IMR-90 (cell line): ENCODE results near the gene MYO1A. TPM values are rescaled to one million over a fixed set of nuclear protein-coding genes. Genes with fewer than 3 reads are reported as not detected.

Experiments used
- ATAC-seq: fragments of 200-7000 bp; cut with Tn5 transposase; 2 replicates; pipeline ENCODE4 v1.9.1; 2020; ENCODE audit warnings: low read depth, mild to moderate bottlenecking, moderate library complexity
- BruUV-seq: library from RNA; stranded (reverse); fragments of 400-500 nt; replicated peaks from 2 replicates; lab custom pipeline; 2021; lab: Mats Ljungman, UMichigan
- CTCF ChIA-PET: fragments of 300-600 bp; formaldehyde crosslinking; extraction: SDS; loops from one replicate; lab custom pipeline; 2021; ENCODE audit warnings: antibody characterized with exemption; lab: Yijun Ruan, JAX
- POLR2A ChIA-PET: fragments of 300-600 bp; sonication (Branson Sonifier 250); formaldehyde crosslinking; loops from one replicate; lab custom pipeline; 2022; ENCODE audit warnings: antibody characterized with exemption; ENCODE audit not compliant: unreplicated experiment; lab: Charles Lee
- DNase-seq: peaks from one replicate; pipeline ENCODE4 v3.0.0; 2013
- H2AFZ ChIP-seq: replicated peaks from 2 replicates; pipeline ENCODE3; 2013; ENCODE audit warnings: low read length, mild to moderate bottlenecking; ENCODE audit not compliant: poor library complexity
- H2AK5ac ChIP-seq: 2 replicates; pipeline ENCODE4 v1.6.1; 2013; ENCODE audit warnings: low read depth, low read length, inconsistent platforms
- H2AK9ac ChIP-seq: replicated peaks from 2 replicates; pipeline ENCODE3; 2013; ENCODE audit warnings: mild to moderate bottlenecking, low read depth, low read length, moderate library complexity; ENCODE audit not compliant: poor library complexity
- H2BK120ac ChIP-seq: 2 replicates; pipeline ENCODE4 v1.6.1; 2013; ENCODE audit warnings: low read depth, low read length, inconsistent platforms
- H2BK15ac ChIP-seq: 3 replicates; pipeline ENCODE4 v1.6.1; 2013; ENCODE audit warnings: low read depth, low read length, inconsistent platforms
- H2BK20ac ChIP-seq: 2 replicates; pipeline ENCODE4 v1.6.1; 2013; ENCODE audit warnings: low read depth, mild to moderate bottlenecking, inconsistent platforms, low read length, moderate library complexity
- H2BK5ac ChIP-seq: 2 replicates; pipeline ENCODE4 v1.6.1; 2013; ENCODE audit warnings: mild to moderate bottlenecking, low read depth, low read length, inconsistent platforms; ENCODE audit not compliant: poor library complexity, severe bottlenecking
- H3K14ac ChIP-seq: replicated peaks from 2 replicates; pipeline ENCODE4 v1.6.1; 2013; ENCODE audit warnings: low read depth, low read length, inconsistent platforms
- H3K18ac ChIP-seq: 2 replicates; pipeline ENCODE4 v1.6.1; 2013; ENCODE audit warnings: low read depth, low read length, control low read depth
- H3K23ac ChIP-seq: 2 replicates; pipeline ENCODE4 v1.6.1; 2013; ENCODE audit warnings: low read depth, low read length, inconsistent platforms
- H3K27ac ChIP-seq: 2 replicates; pipeline ENCODE4 v1.5.1; 2013; ENCODE audit warnings: mild to moderate bottlenecking, control low read depth, low read length; ENCODE audit not compliant: insufficient read depth
- H3K27me3 ChIP-seq: 2 replicates; pipeline ENCODE4 v1.6.1; 2013; ENCODE audit warnings: low read length; ENCODE audit not compliant: control insufficient read depth, insufficient read depth
- H3K36me3 ChIP-seq: 2 replicates; pipeline ENCODE4 v1.6.1; 2013; ENCODE audit warnings: low read length, mixed read lengths; ENCODE audit not compliant: control insufficient read depth, insufficient read depth
- H3K4ac ChIP-seq: 2 replicates; pipeline ENCODE4 v1.6.1; 2013; ENCODE audit warnings: low read depth, low read length, inconsistent platforms
- H3K4me1 ChIP-seq: 2 replicates; pipeline ENCODE4 v1.6.1; 2013; ENCODE audit warnings: low read length, mixed read lengths; ENCODE audit not compliant: control insufficient read depth, insufficient read depth
- H3K4me2 ChIP-seq: 2 replicates; pipeline ENCODE4 v1.6.1; 2013; ENCODE audit warnings: low read depth, mild to moderate bottlenecking, control low read depth, low read length, moderate library complexity
- H3K4me3 ChIP-seq: 2 replicates; pipeline ENCODE4 v1.5.1; 2013; ENCODE audit warnings: low read depth, mild to moderate bottlenecking, control low read depth, low read length, moderate library complexity; ENCODE audit not compliant: insufficient read depth
- H3K56ac ChIP-seq: 2 replicates; pipeline ENCODE4 v1.6.1; 2013; ENCODE audit warnings: low read length, inconsistent platforms; ENCODE audit not compliant: insufficient read depth; ENCODE audit errors: extremely low read depth
- H3K79me1 ChIP-seq, 2 experiments: 2 replicates each; pipeline ENCODE4 v1.6.1; 2013; ENCODE audit warnings: low read length in 2 of 2, inconsistent platforms in 1 of 2, low read depth in 1 of 2
- H3K9ac ChIP-seq: 2 replicates; pipeline ENCODE4 v1.6.1; 2013; ENCODE audit warnings: low read depth, low read length, control low read depth
- H3K9me1 ChIP-seq: 2 replicates; pipeline ENCODE4 v1.6.1; 2013; ENCODE audit warnings: low read length, inconsistent platforms; ENCODE audit not compliant: insufficient read depth
- H3K9me3 ChIP-seq: 2 replicates; pipeline ENCODE4 v1.6.1; 2013; ENCODE audit warnings: low read length; ENCODE audit not compliant: control insufficient read depth, insufficient read depth
- H4K20me1 ChIP-seq: 2 replicates; pipeline ENCODE4 v1.6.1; 2013; ENCODE audit warnings: low read length, inconsistent platforms; ENCODE audit not compliant: insufficient read depth
- H4K5ac ChIP-seq: 2 replicates; pipeline ENCODE4 v1.6.1; 2013; ENCODE audit warnings: mild to moderate bottlenecking, low read depth, low read length, control low read depth
- H4K8ac ChIP-seq, 2 experiments: 2 replicates each; pipeline ENCODE4 v1.6.1; 2013; ENCODE audit warnings: low read depth in 2 of 2, low read length in 2 of 2, control low read depth in 1 of 2, inconsistent platforms in 1 of 2
- H4K91ac ChIP-seq: 2 replicates; pipeline ENCODE4 v1.6.1; 2013; ENCODE audit warnings: low read depth, low read length, inconsistent platforms; ENCODE audit not compliant: insufficient read depth
- BHLHE40 ChIP-seq: fragments of 150-350 bp; IDR thresholded peaks from 2 replicates; pipeline ENCODE4 v1.6.1; 2016; ENCODE audit warnings: mild to moderate bottlenecking, low read depth, low read length
- MAFK ChIP-seq: IDR thresholded peaks from 2 replicates; pipeline ENCODE4 v1.6.1; 2012; ENCODE audit warnings: low read depth, low read length, improper control_type of control experiment
- MAZ ChIP-seq: IDR thresholded peaks from 2 replicates; pipeline ENCODE4 v1.6.1; 2012; ENCODE audit warnings: low read depth, mild to moderate bottlenecking, low read length, improper control_type of control experiment, moderate library complexity, borderline replicate concordance
- MXI1 ChIP-seq: IDR thresholded peaks from 2 replicates; pipeline ENCODE4 v1.6.1; 2012; ENCODE audit warnings: low read depth, mild to moderate bottlenecking, low read length, moderate library complexity, borderline replicate concordance
- NFE2L2 ChIP-seq: fragments of 150-350 bp; IDR thresholded peaks from 2 replicates; pipeline ENCODE4 v1.6.1; 2016; ENCODE audit warnings: low read depth, mild to moderate bottlenecking, low read length
- POLR2A ChIP-seq: IDR thresholded peaks from 2 replicates; pipeline ENCODE4 v1.6.1; 2012; ENCODE audit warnings: mild to moderate bottlenecking, low read depth, low read length
- RAD21 ChIP-seq: IDR thresholded peaks from 2 replicates; pipeline ENCODE4 v1.6.1; 2012; ENCODE audit warnings: low read length, improper control_type of control experiment
- RCOR1 ChIP-seq: IDR thresholded peaks from 2 replicates; pipeline ENCODE4 v1.6.1; 2012; ENCODE audit warnings: mild to moderate bottlenecking, low read length, improper control_type of control experiment; ENCODE audit not compliant: insufficient replicate concordance
- RFX5 ChIP-seq: IDR thresholded peaks from 2 replicates; pipeline ENCODE4 v1.8.0; 2012; ENCODE audit warnings: low read depth, mild to moderate bottlenecking, low read length, moderate library complexity
- WGBS, 2 experiments: methylation state at CpG; one replicate each; pipeline versions ENCODE4 v1.1.5 to v1.1.7; 2013; ENCODE audit warnings: missing lambda C conversion rate in 2 of 2; ENCODE audit not compliant: insufficient read length in 1 of 2; ENCODE audit errors: extremely low coverage in 2 of 2; 5-methylcytosine and 5-hydroxymethylcytosine counted together
- dilution Hi-C: fragments of 300-500 bp; cut with HindIII; formaldehyde crosslinking; loops from one replicate; pipeline ENCODE4 v1.14.3; 2018; ENCODE audit warnings: low sequenced_read_pairs; ENCODE audit not compliant: unreplicated experiment
- in situ Hi-C: fragments of 300-500 bp; cut with MboI; formaldehyde crosslinking; loops from 3 replicates; pipeline ENCODE4 v1.14.3; 2019; ENCODE audit warnings: low sequenced_read_pairs, inconsistent platforms, mixed read lengths
- intact Hi-C: fragments of 100-400 bp; cut with micrococcal nuclease; formaldehyde crosslinking; loops from 2 replicates; pipeline ENCODE4 v1.10.0; 2022
- polyA plus RNA-seq, 3 experiments: library from polyadenylated mRNA; depleted of rRNA; stranded (reverse); fragments of >200 nt; gene quantifications; 2 replicates each; pipeline ENCODE4 v1.2.3, GENCODE V29; 2012; ENCODE audit warnings: low replicate concordance in 1 of 3
- total RNA-seq: library from RNA; depleted of rRNA; stranded (reverse); fragments of >200 nt; gene quantifications from 2 replicates; pipeline ENCODE4 v1.2.3, GENCODE V29; 2012
- TF ChIP-seq, protein P1 (sequence below): conservative IDR thresholded peaks from 2 replicates; pipeline ENCODE4 v1.5.1; 2012; ENCODE audit warnings: mild to moderate bottlenecking, low read depth, low read length, improper control_type of control experiment

The MYO1A gene
- total and polyA plus RNA-seq, 2 of the 4 experiments (the other 2 are of a cell fraction) = under 0.01 TPM; not detected in 1

GRCh38 chr12:57098546-57098945 is 48.6 kb upstream of the MYO1A start:
- BruUV-seq = no TSS peak
- H3K27ac ChIP-seq = no peak overlapping the region
- no CpG with 5 or more reads among the region's 1 CpG for WGBS, 2 experiments
- H3K56ac ChIP-seq = no peak overlapping the region
- no peak overlapping the region for H2AFZ ChIP-seq
- H3K9me3 ChIP-seq = no peaks in the 10 kb centered on the region
- no peak for TF ChIP-seq POLR2A
- no peak for TF ChIP-seq MXI1
- no peak for TF ChIP-seq NFE2L2
- no peak for TF ChIP-seq RAD21
- TF ChIP-seq, protein P1, sequence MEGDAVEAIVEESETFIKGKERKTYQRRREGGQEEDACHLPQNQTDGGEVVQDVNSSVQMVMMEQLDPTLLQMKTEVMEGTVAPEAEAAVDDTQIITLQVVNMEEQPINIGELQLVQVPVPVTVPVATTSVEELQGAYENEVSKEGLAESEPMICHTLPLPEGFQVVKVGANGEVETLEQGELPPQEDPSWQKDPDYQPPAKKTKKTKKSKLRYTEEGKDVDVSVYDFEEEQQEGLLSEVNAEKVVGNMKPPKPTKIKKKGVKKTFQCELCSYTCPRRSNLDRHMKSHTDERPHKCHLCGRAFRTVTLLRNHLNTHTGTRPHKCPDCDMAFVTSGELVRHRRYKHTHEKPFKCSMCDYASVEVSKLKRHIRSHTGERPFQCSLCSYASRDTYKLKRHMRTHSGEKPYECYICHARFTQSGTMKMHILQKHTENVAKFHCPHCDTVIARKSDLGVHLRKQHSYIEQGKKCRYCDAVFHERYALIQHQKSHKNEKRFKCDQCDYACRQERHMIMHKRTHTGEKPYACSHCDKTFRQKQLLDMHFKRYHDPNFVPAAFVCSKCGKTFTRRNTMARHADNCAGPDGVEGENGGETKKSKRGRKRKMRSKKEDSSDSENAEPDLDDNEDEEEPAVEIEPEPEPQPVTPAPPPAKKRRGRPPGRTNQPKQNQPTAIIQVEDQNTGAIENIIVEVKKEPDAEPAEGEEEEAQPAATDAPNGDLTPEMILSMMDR = no peak
- TF ChIP-seq RCOR1 = no peak
- no peak for TF ChIP-seq RFX5
- no peak for TF ChIP-seq MAZ
- no peak for TF ChIP-seq MAFK
- TF ChIP-seq BHLHE40 = no peak
- dilution Hi-C loops (no loop called here), in situ Hi-C loops (no loop called here), intact Hi-C loops (no loop called here)
- H4K5ac ChIP-seq = no peak overlapping the region
- no peaks in the 10 kb centered on the region for H3K27me3 ChIP-seq
- H2BK120ac ChIP-seq = no peak overlapping the region
- H4K91ac ChIP-seq = no peak overlapping the region
- no peak overlapping the region for H3K4ac ChIP-seq
- CTCF ChIA-PET = no interaction called here
- no peak overlapping the region for H3K23ac ChIP-seq
- no peak overlapping the region for H3K4me3 ChIP-seq
- H4K8ac ChIP-seq = no peak overlapping the region
- peaks cover 60% of the 10 kb centered on the region for H3K36me3 ChIP-seq
- H2AK5ac ChIP-seq = no peak overlapping the region
- H3K4me1 ChIP-seq = peaks cover 18% of the 10 kb centered on the region
- POLR2A ChIA-PET = interaction anchor here (1.2 kb wide), 1 partner anchor 8 kb away, joined by 3 read pairs; no protein-coding TSS in a partner anchor
- peaks cover 31% of the 10 kb centered on the region for H4K20me1 ChIP-seq
- DNase-seq (no peak), ATAC-seq (no peak)
- no peak overlapping the region for H3K18ac ChIP-seq
- H2BK20ac ChIP-seq = no peak overlapping the region
- no peak overlapping the region for H3K4me2 ChIP-seq
- no peak overlapping the region for H2BK5ac ChIP-seq
- H3K79me1 ChIP-seq = peaks cover 13 to 45% of the 10 kb centered on the region in 2 experiments
- no peak overlapping the region for H2BK15ac ChIP-seq
- H3K9ac ChIP-seq = no peak overlapping the region
- H2AK9ac ChIP-seq = peak overlapping the region; percentile 22
- H3K9me1 ChIP-seq = peaks cover 18% of the 10 kb centered on the region
- no peak overlapping the region for H3K14ac ChIP-seq
